Measurements from ENCODE around the gene STPG2.
"Not testable (repeated sequence)": the region's sequence is repeated elsewhere in the genome, so short reads cannot be mapped to it uniquely, and the experiment has no call there.

GRCh38 chr4:97633831-97634230 is 509.4 kb downstream of the STPG2 start:
- TF ChIP-seq CTCF (conservative IDR thresholded peaks at IDR 0.05; ENCODE audit: low read length); EZH2phosphoT487 (IDR thresholded peaks at IDR 0.05; ENCODE audit: borderline replicate concordance, low read depth, low read length): not testable (repeated sequence)
